D721Med (cell line): ENCODE data around the gene FLOT1.

Experiments
- DNase-seq: peaks from one replicate; pipeline ENCODE4 v3.0.0; 2011; ENCODE audit warnings: low spot score; ENCODE audit not compliant: insufficient read length
- FAIRE-seq: peaks from 2 replicates; lab custom pipeline; 2011; peaks lifted over from hg19 to GRCh38; lab: Jason Lieb, UNC
- CTCF ChIP-seq: IDR thresholded peaks from 2 replicates; pipeline ENCODE4 v1.5.1; 2012; ENCODE audit warnings: mild to moderate bottlenecking, control low read depth; ENCODE audit not compliant: insufficient read depth; ENCODE audit errors: missing control alignments

Gene FLOT1

GRCh38 chr6:30743099-30744053 lies 889 bp upstream of the FLOT1 start:
- no peak for FAIRE-seq
- DNase-seq: no peak
- no peak for TF ChIP-seq CTCF

- no peak for DNase-seq
- no peak for FAIRE-seq
- TF ChIP-seq CTCF: no peak
Measured at GRCh38 chr6:30741789-30742315, 635 bp downstream of the FLOT1 start.

GRCh38 chr6:30741063-30741779 lies 1.3 kb downstream of the FLOT1 start:
- DNase-seq (no peak), FAIRE-seq (no peak)
- TF ChIP-seq CTCF: no peak

- TF ChIP-seq CTCF: no peak
- DNase-seq: no peak
- no peak for FAIRE-seq
Measured at GRCh38 chr6:30740540-30740870, 2.0 kb downstream of the FLOT1 start.

- TF ChIP-seq CTCF: no peak
- FAIRE-seq (no peak), DNase-seq (no peak)
Measured at GRCh38 chr6:30738532-30738931, 4.0 kb downstream of the FLOT1 start.

- no peak for TF ChIP-seq CTCF
- DNase-seq: no peak
- no peak for FAIRE-seq
Measured at GRCh38 chr6:30735668-30736314, 6.7 kb downstream of the FLOT1 start.
